HepG2 (cell line): ENCODE results near the gene NYNRIN. TPM values are rescaled to one million over a fixed set of nuclear protein-coding genes. Genes with fewer than 3 reads are reported as not detected.

Source experiments
- ATF6 ChIP-seq: sonication (generic); formaldehyde crosslinking; conservative IDR thresholded peaks from 2 replicates; pipeline ENCODE4 v1.4.0; 2020; ENCODE audit warnings: missing genetic modification reagents
- CENPT ChIP-seq: sonication (generic); formaldehyde crosslinking; IDR thresholded peaks from 2 replicates; pipeline ENCODE4 v1.8.0; 2022; ENCODE audit warnings: low read depth, mild to moderate bottlenecking, moderate library complexity, missing genetic modification reagents
- CSRNP1 ChIP-seq: sonication (generic); formaldehyde crosslinking; IDR thresholded peaks from 2 replicates; pipeline ENCODE4 v1.8.1; 2023; ENCODE audit warnings: mild to moderate bottlenecking, missing genetic modification reagents
- ETV5 ChIP-seq: IDR thresholded peaks from 2 replicates; pipeline ENCODE4 v1.6.1; 2018; ENCODE audit warnings: missing biosample characterization, missing genetic modification reagents, inconsistent platforms, borderline replicate concordance
- GATAD2A ChIP-seq: IDR thresholded peaks from 2 replicates; pipeline ENCODE4 v1.6.1; 2016
- NFE2L1 ChIP-seq: sonication (generic); formaldehyde crosslinking; IDR thresholded peaks from 2 replicates; pipeline ENCODE4 v1.4.0; 2020; ENCODE audit warnings: missing genetic modification reagents, mild to moderate bottlenecking, borderline replicate concordance
- NR2C2 ChIP-seq: sonication (generic); formaldehyde crosslinking; IDR thresholded peaks from 2 replicates; pipeline ENCODE4 v1.4.0; 2020; ENCODE audit warnings: missing genetic modification reagents, mild to moderate bottlenecking, moderate library complexity, borderline replicate concordance
- RAD51 ChIP-seq: fragments of 450-650 bp; IDR thresholded peaks from 2 replicates; pipeline ENCODE4 v1.6.1; 2016; ENCODE audit warnings: borderline replicate concordance
- SRSF9 ChIP-seq: fragments of 200-400 bp; formaldehyde crosslinking; IDR thresholded peaks from 2 replicates; pipeline ENCODE4 v1.6.1; 2018; ENCODE audit warnings: borderline replicate concordance, mild to moderate bottlenecking, low read depth, low read length; ENCODE audit not compliant: insufficient read depth, poor library complexity, severe bottlenecking
- TOE1 ChIP-seq: sonication (generic); formaldehyde crosslinking; IDR thresholded peaks from 2 replicates; pipeline ENCODE4 v1.4.0; 2020; ENCODE audit warnings: mild to moderate bottlenecking, missing genetic modification reagents
- TRIM24 ChIP-seq: sonication (generic); formaldehyde crosslinking; IDR thresholded peaks from 2 replicates; pipeline ENCODE4 v1.8.0; 2022; ENCODE audit warnings: mild to moderate bottlenecking, missing genetic modification reagents
- YEATS4 ChIP-seq: sonication (generic); formaldehyde crosslinking; IDR thresholded peaks from 2 replicates; pipeline ENCODE4 v1.4.0; 2020; ENCODE audit warnings: missing genetic modification reagents, borderline replicate concordance
- ZBTB4 ChIP-seq: sonication (generic); formaldehyde crosslinking; IDR thresholded peaks from 2 replicates; pipeline ENCODE4 v1.4.0; 2020; ENCODE audit warnings: missing genetic modification reagents, mild to moderate bottlenecking, borderline replicate concordance
- ZFY ChIP-seq: sonication (generic); formaldehyde crosslinking; IDR thresholded peaks from 2 replicates; pipeline ENCODE4 v1.4.0; 2020; ENCODE audit warnings: missing genetic modification reagents
- ZNF18 ChIP-seq: sonication (generic); formaldehyde crosslinking; IDR thresholded peaks from 2 replicates; pipeline ENCODE4 v1.8.0; 2022; ENCODE audit warnings: mild to moderate bottlenecking, missing genetic modification reagents; ENCODE audit not compliant: insufficient replicate concordance
- ZNF460 ChIP-seq: sonication (generic); formaldehyde crosslinking; IDR thresholded peaks from 2 replicates; pipeline ENCODE4 v1.5.1; 2020; ENCODE audit warnings: missing genetic modification reagents, mild to moderate bottlenecking, borderline replicate concordance
- ZNF598 ChIP-seq: sonication (generic); formaldehyde crosslinking; IDR thresholded peaks from 2 replicates; pipeline ENCODE4 v1.5.1; 2020; ENCODE audit warnings: mild to moderate bottlenecking, missing genetic modification reagents, borderline replicate concordance
- ZNF773 ChIP-seq: sonication (generic); formaldehyde crosslinking; IDR thresholded peaks from 2 replicates; pipeline ENCODE4 v1.4.0; 2020; ENCODE audit warnings: missing genetic modification reagents, borderline replicate concordance
- ZNF891 ChIP-seq: sonication (generic); formaldehyde crosslinking; IDR thresholded peaks from 2 replicates; pipeline ENCODE4 v1.5.0; 2020; ENCODE audit warnings: mild to moderate bottlenecking, missing genetic modification reagents
- polyA plus RNA-seq, 8 experiments: library from polyadenylated mRNA; depleted of rRNA in 3 of 8; stranded (reverse) in 7 of 8; unstranded in 1 of 8; fragments of >200 nt; fragmentation: Illumina TruSeq in 4 of 8; extraction: Trizol in 4 of 8; gene quantifications; 2 replicates each; pipeline versions ENCODE4 v1.2.1 to v1.2.3, GENCODE V29; 2011 to 2016; ENCODE audit warnings: low read depth in 4 of 8, missing spikeins in 1 of 8, mixed read lengths in 1 of 8; ENCODE audit not compliant: insufficient read depth in 1 of 8
- total RNA-seq, 5 experiments: library from RNA; depleted of rRNA; stranded (reverse); fragments of >200 nt; fragmentation: Illumina TruSeq; extraction: Trizol; gene quantifications; 2 replicates each; pipeline ENCODE4 v1.2.3, GENCODE V29; 2016; ENCODE audit warnings: low read depth in 1 of 5

The NYNRIN gene
- total and polyA plus RNA-seq, 2 of the 13 experiments (the other 11 are each of a cell fraction or from before 2014, with no cell fraction given), result 0.63 to 1.1 TPM

GRCh38 chr14:24427537-24428508 lies 29.0 kb downstream of the NYNRIN start (continued):
- TF ChIP-seq CENPT (CRISPR knock-in tag) (no peak), NFE2L1 (peak; percentile 63; the same call in 1 of the 2 replicates), YEATS4 (CRISPR knock-in tag) (0 out of 2 replicates have a peak, but pooled peaks have one; percentile 41), ZNF460 (no peak), RAD51 (no peak), ZNF891 (CRISPR knock-in tag) (no peak), ATF6 (0 out of 2 replicates have a peak, but pooled peaks have one; percentile 67), ZFY (CRISPR knock-in tag) (peak; percentile 46), TOE1 (CRISPR knock-in tag) (no peak), CSRNP1 (CRISPR knock-in tag) (peak; percentile 20; the same call in 1 of the 2 replicates), ZNF598 (CRISPR knock-in tag) (peak; percentile 80; the same call in 1 of the 2 replicates), TRIM24 (no peak), NR2C2 (CRISPR knock-in tag) (peak; percentile 40; the same call in 1 of the 2 replicates), ZNF773 (CRISPR knock-in tag) (no peak), ZNF18 (no peak), ZBTB4 (CRISPR knock-in tag) (peak; percentile 64; the same call in 1 of the 2 replicates), SRSF9 (no peak), ETV5 (0 out of 2 replicates have a peak, but pooled peaks have one; percentile 54), GATAD2A (CRISPR knock-in tag) (peak; percentile 19; the same call in 1 of the 2 replicates)
